Thyroid gland (tissue), 4 donors: Measurements from ENCODE around the gene EMILIN3.

Experiments
- POLR2A ChIP-seq, 2 donors: fragments of 450-650 bp; IDR thresholded peaks; one replicate each; pipeline ENCODE4 v1.6.1; 2017; ENCODE audit warnings: antibody characterized with exemption in 2 of 2, mild to moderate bottlenecking in 2 of 2, moderate library complexity in 1 of 2
- TF ChIP-seq, protein P1 (sequence below), 6 experiments: fragments of 200-600 bp in 3 of 6; fragments of 450-650 bp in 3 of 6; sonication (generic) in 3 of 6; IDR thresholded peaks; one replicate each; pipeline ENCODE4 v1.5.1; 2016 to 2019; ENCODE audit warnings: antibody characterized with exemption in 6 of 6, mild to moderate bottlenecking in 2 of 6, inconsistent platforms in 1 of 6, moderate library complexity in 1 of 6

- TF ChIP-seq POLR2A (IDR thresholded peaks at IDR 0.05) = no peak
- TF ChIP-seq, protein P1, sequence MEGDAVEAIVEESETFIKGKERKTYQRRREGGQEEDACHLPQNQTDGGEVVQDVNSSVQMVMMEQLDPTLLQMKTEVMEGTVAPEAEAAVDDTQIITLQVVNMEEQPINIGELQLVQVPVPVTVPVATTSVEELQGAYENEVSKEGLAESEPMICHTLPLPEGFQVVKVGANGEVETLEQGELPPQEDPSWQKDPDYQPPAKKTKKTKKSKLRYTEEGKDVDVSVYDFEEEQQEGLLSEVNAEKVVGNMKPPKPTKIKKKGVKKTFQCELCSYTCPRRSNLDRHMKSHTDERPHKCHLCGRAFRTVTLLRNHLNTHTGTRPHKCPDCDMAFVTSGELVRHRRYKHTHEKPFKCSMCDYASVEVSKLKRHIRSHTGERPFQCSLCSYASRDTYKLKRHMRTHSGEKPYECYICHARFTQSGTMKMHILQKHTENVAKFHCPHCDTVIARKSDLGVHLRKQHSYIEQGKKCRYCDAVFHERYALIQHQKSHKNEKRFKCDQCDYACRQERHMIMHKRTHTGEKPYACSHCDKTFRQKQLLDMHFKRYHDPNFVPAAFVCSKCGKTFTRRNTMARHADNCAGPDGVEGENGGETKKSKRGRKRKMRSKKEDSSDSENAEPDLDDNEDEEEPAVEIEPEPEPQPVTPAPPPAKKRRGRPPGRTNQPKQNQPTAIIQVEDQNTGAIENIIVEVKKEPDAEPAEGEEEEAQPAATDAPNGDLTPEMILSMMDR (IDR thresholded peaks at IDR 0.05) = no peak
These were observed 52.2 kb downstream of the EMILIN3 start for GRCh38 chr20:41314386-41314785.
